Measurements from ENCODE around the gene HOXB1. TPM values are rescaled to one million over a fixed set of nuclear protein-coding genes. Genes with fewer than 3 reads are reported as not detected.

Gene HOXB1
- not detected in 2 replicates for total RNA-seq

DNA sequence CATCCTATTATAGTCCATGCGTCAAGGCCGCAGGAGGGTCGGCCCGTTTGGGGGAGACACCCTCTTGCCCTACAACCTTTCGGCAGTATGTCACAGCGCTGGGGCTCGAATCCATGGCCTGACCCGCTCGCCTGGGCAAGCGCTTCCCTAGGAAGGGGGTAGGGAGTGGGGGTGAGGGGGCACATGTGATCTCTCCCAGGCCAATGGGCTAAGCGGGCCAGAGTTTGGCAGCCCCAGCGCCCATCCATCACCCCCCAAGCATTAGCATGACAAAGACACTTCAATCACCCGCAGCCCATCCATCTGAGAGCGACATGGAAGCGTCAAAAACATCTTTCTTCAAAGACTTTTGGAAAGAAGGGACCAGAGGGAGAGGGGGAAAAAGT, at the start of gene HOXB1:
Gene HOXB1 (minus strand): TSS at position 125 of the 386 bp plus-strand sequence. CDS start 107 bp downstream, at position 18.

DNA sequence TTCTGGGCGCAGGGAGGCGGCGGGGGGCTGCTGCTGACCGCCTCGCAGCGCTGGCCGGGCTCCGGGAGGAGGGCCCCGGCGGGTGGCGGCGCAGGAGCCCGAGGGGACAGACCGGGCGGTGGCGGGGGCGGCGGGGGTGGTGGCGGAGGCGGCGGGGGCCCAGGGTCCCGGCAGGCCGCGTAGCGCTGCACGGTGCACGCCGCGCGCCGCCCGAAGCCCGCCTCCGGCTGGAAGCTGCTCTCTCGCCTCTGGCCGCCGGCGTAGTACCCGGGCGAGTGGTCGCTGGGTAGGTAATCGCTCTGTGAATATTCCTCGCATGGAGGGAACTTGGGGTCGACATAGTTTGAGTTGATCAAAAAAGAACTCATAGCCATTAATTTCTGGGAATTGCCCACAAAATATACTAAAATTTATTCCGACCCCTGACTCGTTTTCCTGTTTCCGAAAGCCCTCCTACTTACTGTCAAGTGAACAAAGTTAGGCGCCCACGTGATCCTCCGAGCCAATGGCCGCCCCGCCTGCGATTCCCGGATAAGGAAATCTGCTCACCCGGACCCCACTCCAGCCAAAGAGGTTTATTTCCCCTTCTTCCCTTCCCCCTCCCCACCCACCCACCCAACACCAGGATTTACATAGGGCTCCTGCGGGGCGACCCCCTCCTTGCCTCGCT, 47.3 kb upstream of the HOXB1 start, which contains the start of gene HOXB4:
Gene HOXB4 (minus strand): TSS at position 405 of the 670 bp plus-strand sequence. CDS start 31 bp downstream, at position 374.

DNA sequence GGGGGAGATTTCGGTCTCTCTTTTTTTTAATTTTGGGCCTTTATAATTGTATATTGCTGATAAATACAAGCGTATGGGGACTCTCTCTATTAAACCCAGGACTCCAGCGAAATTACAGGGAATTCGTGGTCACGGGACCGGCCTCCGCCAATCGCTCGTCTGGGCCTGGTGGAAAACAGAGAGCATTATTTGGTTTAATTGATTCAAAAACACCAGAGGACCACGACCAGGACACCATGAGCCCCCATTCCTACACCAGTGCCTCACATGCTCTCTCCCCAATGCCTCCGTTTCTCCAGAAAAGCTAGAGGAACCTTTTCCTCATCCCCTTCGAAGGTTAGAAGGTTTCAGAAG, 14.2 kb upstream of the HOXB1 start, which contains the start of gene HOXB2:
Gene HOXB2 (minus strand): TSS at position 88 of the 354 bp plus-strand sequence. CDS start 198 bp downstream, outside the sequence.

Other genes with a start within 250 kb of the HOXB1 start
- not detected in 2 replicates for gene SKAP1, start 100.8 kb downstream of the HOXB1 start, total RNA-seq
- 50.4 and 52.6 TPM in 2 replicates for gene HOXB2, start 14.1 kb upstream of the HOXB1 start, total RNA-seq
- gene HOXB4, start 47.3 kb upstream of the HOXB1 start, total RNA-seq = 11.7 and 11.8 TPM in 2 replicates
- 45.0 and 55.3 TPM in 2 replicates for gene HOXB3, start 59.2 kb upstream of the HOXB1 start, total RNA-seq
- 12.3 and 15.8 TPM in 2 replicates for gene HOXB5, start 62.8 kb upstream of the HOXB1 start, total RNA-seq
- gene HOXB6, start 74.0 kb upstream of the HOXB1 start, total RNA-seq = 73.6 and 78.8 TPM in 2 replicates
- 11.9 and 14.8 TPM in 2 replicates for gene HOXB7, start 80.0 kb upstream of the HOXB1 start, total RNA-seq
- gene HOXB8, start 84.3 kb upstream of the HOXB1 start, total RNA-seq = 0.50 and 1.0 TPM in 2 replicates
- under 0.01 and 0.15 TPM in 2 replicates for gene HOXB9, start 95.3 kb upstream of the HOXB1 start, total RNA-seq
- gene PRAC1, start 191.5 kb upstream of the HOXB1 start, total RNA-seq = not detected in 2 replicates
- not detected in 2 replicates for gene PRAC2, start 192.2 kb upstream of the HOXB1 start, total RNA-seq
- gene HOXB13, start 197.7 kb upstream of the HOXB1 start, total RNA-seq = not detected in 2 replicates